ENCODE measurements around the gene KRT74.
"Not testable (repeated sequence)": the region's sequence is repeated elsewhere in the genome, so short reads cannot be mapped to it uniquely, and the experiment has no call there.

Gene KRT74

GRCh38 chr12:52601671-52602070 lies 28.0 kb upstream of the KRT74 start:
- DNase-seq: no peak

- no peak for DNase-seq
These were observed 27.4 kb upstream of the KRT74 start, which contains the start of gene KRT72 for GRCh38 chr12:52600941-52601481. Gene KRT72 (minus strand): TSS chr12:52601463. CDS start chr12:52601452, 11 bp downstream.

- no peak for DNase-seq
These were observed 26.8 kb upstream of the KRT74 start for GRCh38 chr12:52600475-52600874.

- no peak for DNase-seq
These were observed 26.4 kb upstream of the KRT74 start for GRCh38 chr12:52600071-52600470.

- no peak for DNase-seq
These were observed 25.3 kb upstream of the KRT74 start for GRCh38 chr12:52598966-52599365.

GRCh38 chr12:52594237-52594636 lies 20.6 kb upstream of the KRT74 start:
- not testable (repeated sequence) for DNase-seq

- DNase-seq: no peak
These were observed 17.9 kb upstream of the KRT74 start for GRCh38 chr12:52591521-52591920.

- DNase-seq: no peak
These were observed 16.4 kb upstream of the KRT74 start for GRCh38 chr12:52590021-52590420.

GRCh38 chr12:52587563-52587962 lies 13.9 kb upstream of the KRT74 start:
- DNase-seq: no peak

GRCh38 chr12:52585946-52586345 lies 12.3 kb upstream of the KRT74 start:
- no peak for DNase-seq

- no peak for DNase-seq
These were observed 11.4 kb upstream of the KRT74 start for GRCh38 chr12:52585066-52585465.

GRCh38 chr12:52584156-52584682 lies 10.6 kb upstream of the KRT74 start:
- no peak for DNase-seq

GRCh38 chr12:52582971-52583456 lies 9.4 kb upstream of the KRT74 start:
- DNase-seq: no peak

GRCh38 chr12:52582486-52582885 lies 8.8 kb upstream of the KRT74 start:
- DNase-seq: no peak

GRCh38 chr12:52581481-52581880 lies 7.8 kb upstream of the KRT74 start:
- DNase-seq: no peak

- no peak for DNase-seq
These were observed 7.4 kb upstream of the KRT74 start for GRCh38 chr12:52581066-52581465.

GRCh38 chr12:52580496-52580895 lies 6.9 kb upstream of the KRT74 start:
- no peak for DNase-seq

- no peak for DNase-seq
These were observed 6.1 kb upstream of the KRT74 start for GRCh38 chr12:52579468-52580465.

- no peak for DNase-seq
These were observed 4.8 kb upstream of the KRT74 start for GRCh38 chr12:52578469-52578868.

GRCh38 chr12:52577316-52577715 lies 3.7 kb upstream of the KRT74 start:
- no peak for DNase-seq

- DNase-seq: no peak
These were observed 2.3 kb upstream of the KRT74 start for GRCh38 chr12:52575948-52576347.

- DNase-seq: no peak
These were observed 1.6 kb upstream of the KRT74 start for GRCh38 chr12:52575256-52575655.

GRCh38 chr12:52573306-52573705 lies 337 bp downstream of the KRT74 start:
- DNase-seq: no peak

- no peak for DNase-seq
These were observed 3.1 kb downstream of the KRT74 start for GRCh38 chr12:52570511-52570910.

Data from SIG-M5 (cell line).